Ureter (tissue), 1 donor: Measurements from ENCODE around the gene CXCL9. TPM values are rescaled to one million over a fixed set of nuclear protein-coding genes. Genes with fewer than 3 reads are reported as not detected.
"Not testable (repeated sequence)": the region's sequence is repeated elsewhere in the genome, so short reads cannot be mapped to it uniquely, and the experiment has no call there.

Experiments
- DNase-seq: peaks from one replicate; pipeline ENCODE4 v3.0.0-alpha.2; 2020; ENCODE audit warnings: low spot score
- total RNA-seq: library from RNA; stranded (reverse); gene quantifications from one replicate; pipeline ENCODE4 v1.2.4, GENCODE V29; 2023
- donor health status: DM: yes; HTN: yes; CAD: no.

CXCL9 gene
- total RNA-seq, 1 donor from 2014 or later: 1.2 TPM

DNA sequence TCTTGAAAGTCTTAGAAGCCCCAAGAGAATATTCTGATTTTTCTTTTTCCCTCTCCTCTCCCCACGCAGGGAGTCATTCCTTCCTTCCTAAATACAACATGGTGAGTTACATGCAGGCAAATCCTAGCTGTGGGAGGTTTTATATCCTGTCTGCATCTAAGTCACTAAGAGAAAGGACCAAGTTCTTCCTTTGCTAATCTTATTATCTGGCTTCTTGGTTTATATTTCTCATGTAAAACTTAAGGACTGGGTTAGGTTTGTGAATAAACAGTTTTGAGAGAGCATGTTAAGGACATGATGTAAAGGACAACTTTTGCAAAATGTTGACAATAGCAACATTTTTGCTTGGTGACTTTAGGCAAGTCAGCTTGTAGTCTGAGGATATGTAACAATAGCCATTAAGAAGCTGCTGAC lies 5.1 kb upstream of the CXCL9 start:
- DNase-seq: no peak

DNA sequence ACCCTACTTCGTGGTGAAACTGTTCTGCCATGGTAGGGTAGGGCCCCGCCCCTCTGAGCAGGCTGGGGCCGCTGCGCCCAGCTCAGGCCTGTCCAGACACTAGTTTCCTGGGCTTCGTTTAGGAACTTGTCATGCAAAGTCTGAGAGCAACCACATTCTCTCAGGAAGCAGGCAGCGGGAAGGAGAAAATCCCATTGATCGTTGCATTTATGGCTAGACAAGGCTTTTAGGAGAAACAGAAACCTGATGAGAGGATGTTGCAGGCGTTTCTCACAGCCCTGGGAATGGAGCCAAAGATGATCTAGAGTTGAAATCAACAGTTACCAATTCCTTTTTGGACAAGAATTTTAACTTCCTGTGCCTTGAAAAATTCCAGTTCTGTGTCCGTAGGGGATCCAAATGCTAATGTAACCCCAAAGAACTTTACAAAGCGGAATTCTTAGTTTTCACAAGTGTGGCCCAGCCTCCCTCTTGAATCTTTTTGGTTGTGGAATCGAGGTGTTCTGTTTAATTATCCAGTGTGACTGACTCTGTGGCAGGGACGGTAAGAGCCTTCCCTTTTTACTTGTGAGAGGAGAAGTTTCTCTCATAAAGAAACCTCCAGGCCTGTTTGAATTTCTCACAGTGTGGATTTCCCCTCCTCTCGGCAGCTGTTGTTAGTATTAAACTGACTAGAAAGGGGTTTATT lies 4.5 kb upstream of the CXCL9 start:
- peak; percentile 50 for DNase-seq

DNA sequence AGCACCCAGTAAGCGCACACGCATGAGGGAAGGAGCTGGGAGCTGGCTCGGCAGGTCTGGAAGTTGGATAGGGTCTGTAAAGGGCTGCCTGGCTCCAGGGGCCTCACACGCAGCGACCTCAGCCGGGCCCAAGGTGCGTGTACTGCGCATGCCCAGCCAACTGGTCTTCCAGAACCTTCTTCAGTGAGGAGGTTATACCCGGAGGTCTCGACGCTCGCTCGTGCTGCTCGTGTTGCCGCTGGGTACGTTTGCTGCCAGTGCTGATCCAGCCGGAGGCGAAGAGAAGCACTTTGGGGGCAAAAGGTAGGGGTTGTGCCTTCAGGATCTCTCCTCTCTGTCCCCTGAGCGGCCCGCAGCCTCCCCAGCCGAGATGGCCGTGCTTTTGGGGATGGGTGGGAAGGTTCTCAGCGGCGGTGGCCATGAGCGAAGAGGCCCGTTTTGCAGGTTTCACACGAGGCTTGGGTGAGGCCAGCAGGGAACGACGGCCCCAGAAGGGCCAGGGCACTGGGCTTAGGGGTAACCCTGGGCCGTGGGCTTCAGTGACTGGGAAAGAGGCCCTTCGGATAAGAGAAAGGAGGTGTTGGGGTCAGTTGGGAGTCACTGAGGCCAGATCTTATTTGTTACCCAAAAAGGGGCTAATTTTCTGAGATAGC lies 3.8 kb upstream of the CXCL9 start:
- no peak for DNase-seq

DNA sequence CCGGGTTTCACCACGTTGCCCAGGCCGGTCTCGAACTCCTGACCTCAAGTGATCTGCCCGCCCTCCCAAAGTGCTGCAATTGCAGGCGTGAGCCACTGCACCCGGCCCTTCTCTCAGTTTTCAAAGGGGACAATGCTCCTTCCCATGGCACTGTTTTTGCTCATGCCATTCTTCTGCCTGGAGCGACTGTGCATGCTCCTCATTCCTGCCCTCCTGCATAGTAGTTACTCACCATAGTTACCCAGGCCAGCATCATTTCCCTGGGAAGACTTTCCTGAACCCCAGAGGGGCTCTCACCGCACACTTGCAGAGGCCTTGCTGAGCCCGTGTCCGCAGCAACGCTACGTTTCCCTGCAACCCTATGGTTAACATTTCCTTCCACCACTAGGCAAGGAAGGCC lies 3.3 kb upstream of the CXCL9 start:
- DNase-seq: no peak

GRCh38 chr4:76009311-76009710 lies 2.0 kb upstream of the CXCL9 start:
- DNase-seq: no peak

DNA sequence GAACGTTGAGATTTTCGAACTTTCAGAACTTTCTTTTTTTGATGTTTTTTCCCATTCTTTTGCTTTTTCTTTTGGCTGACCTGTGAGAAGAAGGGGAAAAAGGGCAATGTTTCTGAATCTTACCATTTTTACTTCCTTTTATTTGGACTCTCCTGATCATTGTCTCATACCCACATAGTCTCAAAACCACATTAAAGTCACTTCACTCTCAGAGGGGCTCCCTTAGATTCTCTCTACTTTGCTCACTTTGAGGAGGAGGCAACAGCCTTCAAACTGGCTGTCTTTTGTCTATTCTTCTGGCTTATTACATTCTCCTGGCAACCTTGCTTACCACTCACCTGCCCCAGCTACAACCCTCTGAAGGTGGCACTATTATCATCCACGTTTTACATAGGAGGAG lies 3.7 kb downstream of the CXCL9 start:
- no peak for DNase-seq

GRCh38 chr4:76003035-76003434 lies 4.3 kb downstream of the CXCL9 start:
- no peak for DNase-seq

GRCh38 chr4:76002176-76002575 lies 5.1 kb downstream of the CXCL9 start:
- no peak for DNase-seq

GRCh38 chr4:76001700-76002099 lies 5.6 kb downstream of the CXCL9 start:
- DNase-seq: no peak

GRCh38 chr4:76000279-76000678 lies 7.0 kb downstream of the CXCL9 start:
- no peak for DNase-seq

DNA sequence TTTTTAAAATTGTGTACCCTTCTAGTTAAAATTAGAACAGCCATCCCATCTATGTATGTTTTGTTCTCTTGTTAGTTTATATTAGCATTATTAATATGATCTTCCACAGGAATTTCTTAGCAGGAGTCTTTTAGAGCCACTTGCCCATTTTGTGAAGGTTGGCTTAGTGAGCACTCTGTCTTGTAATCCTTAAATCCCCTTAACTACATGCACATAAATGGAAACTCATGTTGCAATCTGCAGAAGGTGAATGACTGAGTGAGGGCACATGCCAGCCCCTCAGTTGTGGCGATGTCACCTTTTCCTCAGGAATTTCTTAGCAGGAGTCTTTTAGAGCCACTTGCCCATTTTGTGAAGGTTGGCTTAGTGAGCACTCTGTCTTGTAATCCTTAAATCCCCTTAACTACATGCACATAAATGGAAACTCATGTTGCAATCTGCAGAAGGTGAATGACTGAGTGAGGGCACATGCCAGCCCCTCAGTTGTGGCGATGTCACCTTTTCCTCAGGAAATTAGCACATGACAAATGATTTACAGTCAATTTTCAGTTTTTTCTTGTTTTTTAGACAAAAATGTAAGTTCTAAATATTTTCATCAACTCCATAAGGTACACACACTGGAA lies 8.7 kb downstream of the CXCL9 start:
- DNase-seq: not testable (repeated sequence)

- no peak for DNase-seq
Observed at GRCh38 chr4:75997946-75998345, 9.4 kb downstream of the CXCL9 start.

DNA sequence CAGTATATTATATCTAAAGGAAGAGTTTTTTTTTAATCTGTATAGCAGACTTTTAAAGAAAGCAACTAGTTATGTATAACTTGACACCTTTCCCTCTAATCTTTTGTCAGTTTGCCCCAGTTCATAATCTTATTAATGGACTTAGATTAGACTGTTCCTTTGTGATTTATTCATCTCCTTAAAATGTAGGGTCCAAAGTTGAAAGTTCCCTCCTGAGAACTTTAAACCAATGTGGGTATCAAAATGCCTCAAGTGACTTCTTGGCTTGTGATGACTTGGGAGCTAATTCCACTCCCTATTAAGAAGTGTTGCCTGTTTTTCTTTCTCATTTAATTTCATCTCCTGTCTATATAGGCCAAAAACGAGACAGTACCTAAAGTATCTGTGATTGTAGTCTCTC lies 10.2 kb downstream of the CXCL9 start:
- no peak for DNase-seq

DNA sequence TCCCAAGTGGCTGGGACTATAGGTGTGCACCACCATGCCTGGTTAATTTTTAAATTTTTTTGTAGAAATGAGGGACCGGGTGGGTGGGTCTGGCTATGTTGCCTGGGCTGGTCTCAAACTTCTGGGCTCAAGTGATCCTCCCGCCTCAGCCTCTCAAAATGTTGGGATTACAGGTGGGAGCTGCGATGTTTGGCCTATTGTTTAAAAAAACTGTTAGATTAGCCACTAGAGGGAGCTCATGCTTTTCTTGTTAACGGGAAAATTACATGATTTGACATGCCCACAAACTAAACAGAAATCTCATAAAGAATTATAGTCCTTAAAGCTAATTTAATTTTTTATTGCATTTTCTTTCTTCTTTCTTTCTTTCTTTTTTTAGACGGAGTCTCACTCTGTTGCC lies 11.6 kb downstream of the CXCL9 start:
- DNase-seq: no peak

DNA sequence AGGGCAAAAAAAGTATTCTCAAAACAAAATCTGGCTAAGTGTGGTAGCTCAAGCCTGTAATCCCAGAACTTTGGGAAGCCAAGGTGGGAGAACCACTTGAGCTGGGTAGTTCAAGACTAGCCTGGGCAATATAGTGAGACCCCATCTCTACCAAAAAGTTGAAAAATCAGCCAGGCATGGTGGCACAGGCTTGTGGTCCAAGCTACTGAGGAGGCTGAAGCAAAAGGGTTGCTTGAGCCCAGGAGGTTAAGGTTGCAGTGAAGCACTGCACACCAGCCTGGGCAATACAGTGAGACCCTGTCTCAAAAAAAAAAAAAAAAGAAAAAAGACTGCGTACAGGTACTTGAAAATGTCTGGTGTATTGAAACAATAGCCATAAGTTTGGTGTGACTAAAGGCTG lies 14.8 kb downstream of the CXCL9 start:
- DNase-seq: no peak

- no peak for DNase-seq
Observed at GRCh38 chr4:75989846-75990528, 17.3 kb downstream of the CXCL9 start.

- no peak for DNase-seq
Observed at GRCh38 chr4:75985116-75985515, 22.2 kb downstream of the CXCL9 start.

- DNase-seq: no peak
Observed at GRCh38 chr4:75980576-75980975, 26.7 kb downstream of the CXCL9 start.

DNA sequence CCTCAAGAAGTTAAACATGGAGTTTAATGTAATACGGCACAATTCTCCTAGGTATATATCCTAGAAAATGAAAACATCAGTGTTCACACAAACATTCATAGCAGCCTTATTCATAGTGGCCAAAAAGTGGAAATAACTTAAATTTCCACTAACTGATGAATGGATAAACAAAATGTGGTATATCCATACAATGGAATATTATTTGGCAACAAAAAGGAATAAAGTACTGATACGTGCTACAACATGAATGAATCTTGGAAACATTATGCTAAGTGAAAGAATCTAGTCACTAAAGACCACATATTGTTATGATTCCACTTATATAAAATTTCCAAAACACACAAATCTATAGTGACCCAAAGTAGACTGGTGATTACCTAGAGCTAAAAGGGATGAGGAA lies 31.1 kb downstream of the CXCL9 start:
- DNase-seq: no peak

GRCh38 chr4:75973766-75974165 lies 33.5 kb downstream of the CXCL9 start:
- DNase-seq: no peak

DNA sequence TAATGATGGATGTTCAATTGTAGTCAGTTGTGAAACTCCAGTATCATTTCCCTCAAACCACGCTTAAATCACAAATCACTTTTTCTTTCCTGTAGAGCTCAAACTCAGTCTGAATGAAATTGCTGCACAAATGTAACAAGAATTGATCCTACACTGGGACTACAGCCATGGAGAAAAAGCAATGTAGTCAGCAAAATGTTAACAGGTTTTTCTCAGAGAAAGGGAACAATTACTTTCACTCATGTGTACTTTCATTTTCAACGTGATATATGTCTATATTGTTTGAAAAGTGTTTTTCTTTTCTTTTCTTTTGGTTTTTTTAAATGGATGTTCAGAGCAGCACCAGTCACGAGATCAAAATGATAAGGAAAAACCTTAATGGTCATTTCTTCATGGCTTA lies 39.2 kb downstream of the CXCL9 start:
- DNase-seq: no peak

- no peak for DNase-seq
Observed at GRCh38 chr4:75963558-75963957, 43.8 kb downstream of the CXCL9 start.

DNA sequence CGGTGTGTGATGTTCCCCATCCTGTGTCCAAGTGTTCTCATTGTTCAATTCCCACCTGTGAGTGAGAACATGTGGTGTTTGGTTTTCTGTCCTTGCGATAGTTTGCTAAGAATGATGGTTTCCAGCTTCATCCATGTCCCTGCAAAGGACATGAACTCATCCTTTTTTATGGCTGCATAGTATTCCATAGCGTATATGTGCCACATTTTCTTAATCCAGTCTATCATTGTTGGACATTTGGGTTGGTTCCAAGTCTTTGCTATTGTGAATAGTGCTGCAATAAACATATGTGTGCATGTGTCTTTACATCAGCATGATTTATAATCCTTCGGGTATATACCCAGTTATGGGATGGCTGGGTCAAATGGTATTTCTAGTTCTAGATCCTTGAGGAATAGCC lies 45.2 kb downstream of the CXCL9 start:
- DNase-seq: not testable (repeated sequence)
